Measurements from ENCODE around the gene SAMD3. TPM values are rescaled to one million over a fixed set of nuclear protein-coding genes. Genes with fewer than 3 reads are reported as not detected.

Gene SAMD3
- polyA plus RNA-seq, 12 donors = 0.74 to 6.0 (median 1.6) TPM; not detected in 2

Other genes with a start within 250 kb of the SAMD3 start
- 10 to 100 TPM in 2 of 12 donors, 1 to 10 TPM in 9, not detected in 1; 5.0 to 16.8 (median 6.2) TPM for gene L3MBTL3, start 204.4 kb downstream of the SAMD3 start, polyA plus RNA-seq (ENCODE audit: insufficient read length in 12 of 12)
- gene TMEM200A, start 143.1 kb upstream of the SAMD3 start, polyA plus RNA-seq (ENCODE audit: insufficient read length in 12 of 12) = 10 to 100 TPM in 11 of 12 donors, not detected in 1; 13.3 to 25.6 (median 22.6) TPM